RWPE1 (cell line): Measurements from ENCODE around the gene SNED1.

Experiments used
- CTCF ChIA-PET: fragments of 350-600 bp; sonication (Branson Sonifier 250); formaldehyde crosslinking; extraction: SDS; loops from one replicate; lab custom pipeline; 2021; lab: Yijun Ruan, JAX
- POLR2A ChIA-PET: fragments of 400-600 bp; formaldehyde crosslinking; extraction: SDS; loops from one replicate; lab custom pipeline; 2020; ENCODE audit warnings: antibody characterized with exemption; ENCODE audit not compliant: low non-redundant PET; lab: Yijun Ruan, JAX
- DNase-seq: peaks from one replicate; pipeline ENCODE4 v3.0.0; 2012; ENCODE audit warnings: low spot score
- H3K27ac ChIP-seq: fragments of 450-650 bp; 2 replicates; pipeline ENCODE4 v1.5.1; 2017
- TF ChIP-seq, protein P1 (sequence below): fragments of 450-650 bp; conservative IDR thresholded peaks from 2 replicates; pipeline ENCODE4 v1.5.1; 2017; ENCODE audit warnings: low read depth, mild to moderate bottlenecking

The SNED1 gene

DNA sequence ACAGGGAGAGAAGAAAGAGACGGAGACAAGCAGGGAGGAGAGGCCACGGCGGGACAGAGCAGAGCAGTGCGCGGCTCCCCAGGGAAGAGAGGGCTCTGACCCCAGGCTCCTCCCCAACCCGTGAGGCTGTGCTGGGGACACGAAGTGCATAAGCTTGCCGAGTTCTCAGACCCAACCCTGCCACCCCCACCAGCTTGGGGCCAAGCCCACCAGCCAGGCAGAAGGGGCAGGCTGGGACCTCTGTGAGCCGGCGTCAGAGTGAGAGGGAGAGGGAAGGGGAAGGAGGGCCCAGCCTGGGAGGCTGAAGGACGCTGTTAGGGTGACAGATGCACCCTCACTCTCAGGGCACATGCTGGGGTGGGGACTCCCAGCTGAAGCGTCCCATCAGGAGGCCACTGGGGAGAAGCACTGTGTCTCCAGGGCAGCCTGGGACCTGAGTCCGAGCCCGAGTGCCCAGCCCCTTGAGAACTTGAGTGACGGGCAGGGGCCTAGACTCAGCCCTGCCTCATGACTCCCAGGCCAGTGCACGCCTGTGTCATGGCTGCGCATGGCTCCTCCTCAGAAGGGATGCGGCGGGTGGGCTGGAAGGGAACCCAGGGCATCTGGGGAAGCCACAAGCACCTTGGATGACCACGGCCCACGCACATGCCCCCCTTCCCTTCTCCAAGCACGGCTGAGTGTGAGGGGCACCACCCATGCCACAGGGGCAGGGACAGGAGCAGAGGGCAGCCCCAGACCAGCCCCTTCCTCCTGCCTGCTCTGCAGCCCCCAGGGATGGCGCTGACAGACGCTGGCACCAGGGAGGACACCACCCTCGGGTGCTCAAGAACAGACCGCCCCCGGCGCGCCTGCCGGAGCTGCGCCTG is 72.6 kb downstream of the SNED1 start:
- no peak overlapping the region for H3K27ac ChIP-seq
- CTCF ChIA-PET, result no interaction called here
- POLR2A ChIA-PET, result interaction anchor here (0.5 kb wide), 1 partner anchor 33 kb away, joined by 3 read pairs; no protein-coding TSS in a partner anchor
- DNase-seq, result no peak
- TF ChIP-seq, protein P1, sequence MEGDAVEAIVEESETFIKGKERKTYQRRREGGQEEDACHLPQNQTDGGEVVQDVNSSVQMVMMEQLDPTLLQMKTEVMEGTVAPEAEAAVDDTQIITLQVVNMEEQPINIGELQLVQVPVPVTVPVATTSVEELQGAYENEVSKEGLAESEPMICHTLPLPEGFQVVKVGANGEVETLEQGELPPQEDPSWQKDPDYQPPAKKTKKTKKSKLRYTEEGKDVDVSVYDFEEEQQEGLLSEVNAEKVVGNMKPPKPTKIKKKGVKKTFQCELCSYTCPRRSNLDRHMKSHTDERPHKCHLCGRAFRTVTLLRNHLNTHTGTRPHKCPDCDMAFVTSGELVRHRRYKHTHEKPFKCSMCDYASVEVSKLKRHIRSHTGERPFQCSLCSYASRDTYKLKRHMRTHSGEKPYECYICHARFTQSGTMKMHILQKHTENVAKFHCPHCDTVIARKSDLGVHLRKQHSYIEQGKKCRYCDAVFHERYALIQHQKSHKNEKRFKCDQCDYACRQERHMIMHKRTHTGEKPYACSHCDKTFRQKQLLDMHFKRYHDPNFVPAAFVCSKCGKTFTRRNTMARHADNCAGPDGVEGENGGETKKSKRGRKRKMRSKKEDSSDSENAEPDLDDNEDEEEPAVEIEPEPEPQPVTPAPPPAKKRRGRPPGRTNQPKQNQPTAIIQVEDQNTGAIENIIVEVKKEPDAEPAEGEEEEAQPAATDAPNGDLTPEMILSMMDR, result no peak

DNA sequence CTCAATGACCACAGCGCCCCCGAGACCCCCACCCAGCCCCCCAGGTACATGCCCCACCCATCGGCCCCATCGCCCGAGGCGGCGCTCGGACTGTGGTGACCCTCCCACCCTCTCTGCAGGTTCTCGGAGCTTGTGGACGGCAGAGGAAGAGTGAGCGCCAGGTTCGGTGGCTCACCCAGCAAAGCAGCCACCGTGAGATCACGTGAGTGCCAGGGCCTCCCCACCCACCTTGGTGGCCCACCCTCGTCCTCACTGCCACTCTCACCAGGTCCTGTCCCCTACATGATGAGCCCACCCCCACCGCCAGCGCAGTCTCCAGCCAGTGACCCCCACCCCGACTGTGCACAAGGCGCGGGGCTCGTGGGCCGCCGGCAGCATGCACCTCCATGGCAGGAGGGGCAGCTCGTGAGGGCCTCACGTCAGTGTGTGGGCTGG is 73.3 kb downstream of the SNED1 start:
- no peak for DNase-seq
- TF ChIP-seq, protein P1, result no peak
- ChIA-PET POLR2A (interaction anchor here (0.5 kb wide), 1 partner anchor 33 kb away, joined by 3 read pairs; no protein-coding TSS in a partner anchor), CTCF (no interaction called here)
- no peak overlapping the region for H3K27ac ChIP-seq

- TF ChIP-seq, protein P1, result no peak
- ChIA-PET CTCF (interaction anchor here (0.6 kb wide), 1 partner anchor 154 kb away, joined by 3 read pairs; no protein-coding TSS in a partner anchor), POLR2A (interaction anchor here (0.5 kb wide), 1 partner anchor 32 kb away, joined by 3 read pairs; no protein-coding TSS in a partner anchor)
- H3K27ac ChIP-seq, result no peak overlapping the region
- DNase-seq, result no peak
These were observed 73.7 kb downstream of the SNED1 start for GRCh38 chr2:241072151-241072550.

- DNase-seq, result no peak
- ChIA-PET POLR2A (no interaction called here), CTCF (interaction anchor here (0.6 kb wide), 1 partner anchor 154 kb away, joined by 3 read pairs; no protein-coding TSS in a partner anchor)
- TF ChIP-seq, protein P1, result no peak
- H3K27ac ChIP-seq, result no peak overlapping the region
These were observed 74.2 kb downstream of the SNED1 start for GRCh38 chr2:241072553-241073165.

DNA sequence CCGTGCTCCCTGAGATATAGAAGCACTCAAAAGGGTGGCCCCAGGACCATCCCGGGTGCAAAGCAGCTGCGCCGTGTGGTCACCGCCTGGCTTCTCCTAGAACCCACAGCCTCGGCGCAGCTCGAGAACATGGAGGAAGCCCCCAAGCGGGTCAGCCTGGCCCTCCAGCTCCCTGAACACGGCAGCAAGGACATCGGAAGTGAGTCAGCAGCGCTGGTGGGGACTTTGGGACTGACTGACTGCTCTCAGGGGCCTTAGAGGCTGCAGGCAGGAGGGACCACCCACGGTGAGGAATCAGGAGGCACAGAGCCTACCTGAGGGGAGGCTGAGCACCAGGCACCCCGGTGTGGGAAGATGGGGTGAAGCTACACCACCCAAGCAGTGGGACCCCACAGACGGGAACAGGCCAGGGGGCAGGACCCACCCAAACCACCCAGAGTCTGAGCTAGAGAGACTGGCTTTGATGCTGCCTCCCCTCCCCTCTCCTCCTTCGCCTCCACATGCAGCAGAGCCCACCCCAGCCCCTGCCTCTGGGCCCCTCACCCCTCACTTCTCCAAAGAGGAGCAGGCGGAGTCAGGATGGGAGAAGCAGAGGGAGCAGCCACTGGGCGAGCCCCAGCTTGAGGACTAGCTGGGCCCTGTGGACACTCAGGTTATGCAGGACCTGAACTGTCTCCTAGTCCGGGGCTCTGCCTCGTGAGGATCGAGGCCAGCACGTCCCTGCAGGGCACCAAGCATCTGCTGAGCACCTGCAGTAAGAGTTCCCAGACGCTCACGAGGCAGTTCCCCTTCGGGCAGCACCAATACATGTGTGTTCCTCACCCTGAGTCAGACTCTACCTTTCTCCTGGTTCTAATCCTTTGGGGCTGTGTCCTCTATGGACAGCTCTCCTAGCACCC is 75.0 kb downstream of the SNED1 start:
- DNase-seq, result no peak
- TF ChIP-seq, protein P1, result no peak
- ChIA-PET CTCF (no interaction called here), POLR2A (no interaction called here)
- no peak overlapping the region for H3K27ac ChIP-seq
